HG02642 (cell line): Measurements from ENCODE around the gene LRMDA.
"Not testable (repeated sequence)": the region's sequence is repeated elsewhere in the genome, so short reads cannot be mapped to it uniquely, and the experiment has no call there.

Experiments
- ATAC-seq: cut with Tn5 transposase; IDR thresholded peaks from one replicate; pipeline ENCODE4 v1.9.1; 2021; ENCODE audit warnings: mild to moderate bottlenecking; ENCODE audit not compliant: unreplicated experiment, poor library complexity

The LRMDA gene

GRCh38 chr10:75498884-75499350 lies 67.5 kb downstream of the LRMDA start:
- ATAC-seq: no peak

DNA sequence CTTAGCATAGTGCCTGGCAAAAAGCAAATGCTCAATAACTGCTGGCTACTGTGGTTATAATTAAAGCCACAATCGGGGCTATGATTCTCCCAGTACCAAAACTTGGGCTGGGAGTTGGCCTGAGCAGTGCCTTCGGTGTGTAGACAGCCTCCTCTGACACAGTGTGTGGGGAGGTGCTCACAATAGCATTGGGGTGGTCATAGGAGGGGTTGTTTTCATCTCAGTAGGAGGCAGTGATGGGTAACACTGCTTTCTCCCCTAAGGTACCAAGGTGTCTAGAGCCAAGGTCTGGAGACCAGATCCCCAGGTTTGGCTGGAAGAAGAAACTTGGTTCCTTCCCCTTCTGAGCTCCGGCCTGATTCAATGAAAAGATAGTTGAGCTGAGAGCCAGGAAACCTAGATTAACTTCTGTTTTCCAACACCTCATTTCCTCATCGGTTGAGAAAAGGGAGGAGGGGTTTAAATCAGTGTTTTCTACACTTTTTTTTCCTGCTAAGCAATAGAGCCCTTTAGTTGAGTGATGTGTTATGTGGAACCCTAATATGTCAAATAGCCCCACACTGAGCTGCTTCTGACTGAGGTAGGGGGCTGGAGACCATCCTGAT lies 68.2 kb downstream of the LRMDA start:
- ATAC-seq: no peak

DNA sequence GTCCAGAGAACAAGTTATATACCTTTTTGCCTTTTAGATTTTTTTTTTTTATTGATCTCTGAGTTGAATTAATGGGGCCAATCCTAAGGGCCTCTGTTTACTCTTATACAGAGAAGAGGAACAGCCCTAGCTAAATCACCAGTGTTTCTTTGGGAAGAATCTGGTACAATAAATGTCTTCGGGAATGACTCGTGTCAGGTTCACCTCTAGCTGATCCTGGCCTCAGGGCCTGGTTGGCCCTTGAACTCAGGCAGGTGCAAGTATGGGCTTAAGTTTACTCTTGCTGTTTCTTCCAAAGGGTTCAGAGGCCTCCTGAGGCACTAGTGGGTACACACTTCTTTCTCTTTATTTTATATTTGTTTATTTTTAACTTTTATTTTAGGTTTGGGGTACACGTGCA lies 71.0 kb downstream of the LRMDA start:
- ATAC-seq: no peak

- no peak for ATAC-seq
These were observed 71.4 kb downstream of the LRMDA start for GRCh38 chr10:75502838-75503237.

DNA sequence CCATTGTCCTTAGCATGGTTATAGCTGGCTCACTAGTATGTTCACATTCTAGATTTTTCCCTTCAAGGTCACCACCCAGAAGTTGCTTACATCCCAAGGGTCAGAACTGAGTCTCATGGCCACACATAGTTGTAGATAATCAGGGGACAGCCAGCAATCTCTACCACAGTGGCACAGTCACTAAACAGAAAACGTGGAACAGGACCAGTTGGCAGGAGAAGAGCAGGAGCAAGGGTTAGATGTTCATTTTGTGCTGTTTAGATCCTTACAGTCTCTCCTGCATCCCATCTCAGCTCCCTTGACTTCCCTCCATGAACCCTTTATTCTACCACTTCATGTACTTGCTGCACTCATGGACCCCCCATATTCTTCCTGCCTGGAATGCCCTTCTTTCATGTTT lies 73.9 kb downstream of the LRMDA start:
- ATAC-seq: no peak

- peak; percentile 60 for ATAC-seq
These were observed 74.5 kb downstream of the LRMDA start for GRCh38 chr10:75505840-75506506.

DNA sequence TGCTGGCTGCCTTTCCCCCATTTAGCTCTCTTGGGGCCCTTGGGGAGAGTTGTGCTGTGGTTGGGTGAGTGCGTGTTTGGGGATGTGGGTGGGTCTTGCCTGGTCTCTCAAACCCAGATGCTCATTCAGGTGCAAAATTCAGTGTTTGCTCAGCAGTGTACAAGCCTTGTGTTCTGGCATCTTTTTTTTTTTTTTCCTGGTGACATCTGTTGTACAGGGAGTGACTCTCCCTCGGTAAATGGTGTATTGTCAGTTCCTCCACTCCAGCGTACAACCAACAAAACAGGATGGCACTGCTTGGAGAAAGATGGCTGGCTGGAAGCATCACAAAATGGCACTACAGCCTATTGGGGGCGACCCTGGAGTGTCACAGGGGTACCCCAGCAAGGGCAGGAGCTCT lies 75.5 kb downstream of the LRMDA start:
- no peak for ATAC-seq

GRCh38 chr10:75507469-75507868 lies 76.0 kb downstream of the LRMDA start:
- no peak for ATAC-seq

GRCh38 chr10:75508239-75508813 lies 76.9 kb downstream of the LRMDA start:
- no peak for ATAC-seq

- ATAC-seq: no peak
These were observed 77.4 kb downstream of the LRMDA start for GRCh38 chr10:75508814-75509306.

DNA sequence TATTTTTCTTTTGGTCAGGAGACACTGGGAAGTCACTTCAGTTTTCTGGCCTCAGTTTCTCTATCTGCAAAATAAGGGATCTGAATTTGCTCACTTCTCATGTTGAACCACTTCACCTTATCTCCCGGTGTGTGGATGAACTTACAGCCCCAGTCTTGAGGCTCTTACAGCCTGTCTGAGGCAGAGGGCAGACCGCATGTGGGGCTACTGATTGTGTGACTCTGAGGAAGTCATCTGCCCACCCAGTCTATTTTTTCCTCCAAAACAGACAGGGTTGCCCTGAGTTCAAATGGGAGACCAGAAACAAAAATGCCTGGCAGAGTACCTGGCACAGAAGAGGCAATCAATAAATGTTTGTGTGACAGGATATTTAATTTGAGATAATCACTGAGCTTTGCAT lies 78.3 kb downstream of the LRMDA start:
- ATAC-seq: no peak

DNA sequence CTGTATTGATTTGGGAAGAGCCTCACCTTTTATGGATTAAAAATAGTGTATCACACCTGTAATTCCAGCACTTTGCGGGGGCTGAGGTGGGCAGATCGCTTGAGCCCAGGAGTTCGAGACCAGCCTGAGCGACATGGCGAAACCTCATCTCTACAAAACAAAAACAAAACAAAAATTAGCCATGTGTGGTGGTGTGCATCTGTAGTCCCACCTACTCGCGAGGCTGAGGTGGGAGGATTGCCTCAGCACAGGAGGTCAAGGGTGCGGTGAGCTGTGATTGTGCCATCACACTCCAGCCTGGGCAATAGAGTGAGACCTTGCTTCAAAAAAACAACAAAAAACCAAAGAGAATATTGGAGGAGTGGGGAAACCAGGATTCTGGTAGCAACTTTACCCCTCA lies 79.6 kb downstream of the LRMDA start:
- ATAC-seq: no peak

DNA sequence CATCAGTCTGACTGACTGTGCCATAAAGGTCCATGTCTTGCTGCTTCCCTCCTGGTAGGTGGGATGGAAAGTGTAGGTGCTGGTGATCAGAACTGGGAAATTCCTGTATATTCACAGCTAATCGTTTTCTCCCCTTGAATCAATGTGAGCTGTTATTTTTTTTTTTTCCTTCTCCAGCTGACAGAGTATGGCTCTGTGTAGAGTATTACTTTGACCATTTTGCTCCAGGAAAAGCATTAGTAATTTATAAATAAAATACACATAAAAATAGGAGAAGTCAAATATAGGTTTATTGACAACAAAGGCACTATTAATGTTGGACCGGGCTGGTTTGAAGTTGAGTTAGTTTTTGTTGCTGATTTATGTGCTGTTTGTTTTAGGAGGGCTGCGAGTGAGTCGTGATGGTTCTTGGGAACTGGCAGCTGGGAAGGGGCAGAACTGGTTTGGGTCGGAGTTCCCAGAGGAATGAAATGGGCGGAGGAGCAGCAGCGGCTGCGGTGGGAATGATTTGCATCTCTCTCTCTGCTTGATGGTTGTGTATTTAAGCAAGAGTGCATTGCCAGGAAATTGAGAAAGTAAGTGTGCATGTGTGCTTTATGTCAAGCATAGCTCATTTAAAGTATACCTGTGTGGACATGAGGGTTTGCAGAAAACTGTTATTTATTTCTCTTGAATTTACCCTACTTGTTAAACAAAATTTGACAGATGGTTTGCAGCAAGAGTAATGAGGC lies 80.9 kb downstream of the LRMDA start:
- no peak for ATAC-seq

DNA sequence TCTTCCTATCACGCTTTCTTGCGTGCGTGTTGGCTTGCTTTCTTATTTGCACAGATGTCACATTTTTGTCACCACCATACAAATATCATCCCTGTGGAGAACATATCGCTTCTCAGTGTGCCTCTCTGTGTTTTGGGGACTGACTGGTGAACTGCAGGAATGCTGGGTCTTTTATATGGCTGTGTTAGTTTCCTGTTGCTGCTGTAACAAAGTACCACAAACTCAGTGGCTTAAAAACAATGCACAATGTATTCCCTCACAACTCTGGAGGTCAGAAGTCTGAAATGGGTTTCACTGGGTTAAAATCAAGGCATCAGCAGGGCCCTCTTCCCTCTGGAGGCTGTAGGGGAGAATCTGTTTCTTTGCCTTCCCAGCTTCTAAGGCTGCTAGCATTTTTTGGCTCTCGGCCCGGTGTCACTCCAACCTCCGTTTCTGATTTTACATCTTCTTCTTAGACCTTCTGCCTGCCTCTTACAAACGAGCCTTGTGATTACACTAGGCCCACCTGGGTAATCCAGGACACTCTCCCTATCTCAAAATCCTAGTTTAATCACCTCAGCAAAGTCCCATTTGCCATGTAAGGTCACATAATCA lies 82.0 kb downstream of the LRMDA start:
- ATAC-seq: no peak

- no peak for ATAC-seq
These were observed 83.4 kb downstream of the LRMDA start for GRCh38 chr10:75514830-75515229.

- ATAC-seq: not testable (repeated sequence)
These were observed 84.7 kb downstream of the LRMDA start for GRCh38 chr10:75516154-75516553.

DNA sequence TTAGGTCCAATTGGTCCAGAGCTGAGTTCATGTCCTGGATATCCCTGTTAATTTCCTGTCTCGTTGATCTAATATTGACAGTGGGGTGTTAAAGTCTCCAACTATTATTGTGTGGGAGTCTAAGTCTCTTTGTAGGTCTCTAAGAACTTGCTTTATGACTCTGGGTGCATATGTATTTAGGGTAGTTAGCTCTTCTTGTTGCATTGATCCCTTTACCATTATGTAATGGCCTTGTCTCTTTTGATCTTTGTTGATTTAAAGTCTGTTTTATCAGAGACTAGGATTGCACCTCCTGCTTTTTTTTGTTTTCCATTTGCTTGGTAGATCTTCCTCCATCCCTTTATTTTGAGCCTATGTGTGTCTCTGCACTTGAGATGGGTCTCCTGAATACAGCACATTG lies 87.8 kb downstream of the LRMDA start:
- not testable (repeated sequence) for ATAC-seq

DNA sequence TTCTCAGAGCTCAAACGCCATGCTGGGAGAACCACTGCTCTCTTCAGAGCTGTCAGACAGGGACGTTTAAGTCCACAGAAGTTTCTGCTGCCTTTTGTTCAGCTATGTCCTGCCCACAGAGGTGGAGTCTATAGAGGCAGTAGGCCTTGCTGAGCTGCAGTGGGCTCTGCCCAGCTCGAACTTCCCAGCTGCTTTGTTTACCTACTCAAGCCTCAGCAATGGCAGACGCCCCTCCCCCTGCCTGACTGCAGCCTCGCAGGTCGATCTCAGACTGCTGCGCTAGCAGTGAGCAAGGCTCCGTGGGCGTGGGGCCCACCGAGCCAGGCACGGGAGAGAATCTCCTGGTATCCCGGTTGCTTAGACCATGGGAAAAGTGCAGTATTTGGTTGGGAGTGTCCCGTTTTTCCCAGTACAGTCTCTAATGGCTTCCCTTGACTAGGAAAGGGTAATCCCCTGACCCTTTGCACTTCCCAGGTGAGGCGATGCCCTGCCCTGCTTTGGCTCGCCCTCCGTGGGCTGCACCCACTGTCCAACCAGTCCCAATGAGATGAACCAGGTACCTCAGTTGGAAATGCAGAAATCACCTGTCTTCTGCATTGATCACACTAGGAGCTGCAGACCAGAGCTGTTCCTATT lies 89.9 kb downstream of the LRMDA start:
- not testable (repeated sequence) for ATAC-seq

- no peak for ATAC-seq
These were observed 93.6 kb downstream of the LRMDA start for GRCh38 chr10:75525067-75525466.

GRCh38 chr10:75525646-75526045 lies 94.2 kb downstream of the LRMDA start:
- no peak for ATAC-seq
